ENCODE results near the gene HTRA3. TPM values are rescaled to one million over a fixed set of nuclear protein-coding genes. Genes with fewer than 3 reads are reported as not detected.

HTRA3 gene
- polyA plus RNA-seq, 4 donors: 8.8 to 52.8 (median 13.6) TPM

DNA sequence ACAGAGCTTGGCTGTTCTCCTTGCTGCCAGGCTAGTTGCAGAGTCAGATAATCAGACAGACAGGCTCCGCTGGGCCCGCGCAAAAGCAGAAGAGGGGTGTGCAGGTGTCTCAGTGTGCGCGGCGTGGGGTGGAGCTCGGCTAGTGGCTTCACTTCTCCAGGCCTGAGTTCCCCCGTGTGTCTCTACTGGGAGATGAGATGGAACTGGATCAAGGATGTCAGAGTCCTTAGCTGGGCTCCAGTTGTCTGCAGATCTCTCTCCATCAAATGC is 21.1 kb downstream of the HTRA3 start:
- no peak for DNase-seq (ENCODE audit: low read depth in 4 of 4, low spot score in 3 of 4)

DNA sequence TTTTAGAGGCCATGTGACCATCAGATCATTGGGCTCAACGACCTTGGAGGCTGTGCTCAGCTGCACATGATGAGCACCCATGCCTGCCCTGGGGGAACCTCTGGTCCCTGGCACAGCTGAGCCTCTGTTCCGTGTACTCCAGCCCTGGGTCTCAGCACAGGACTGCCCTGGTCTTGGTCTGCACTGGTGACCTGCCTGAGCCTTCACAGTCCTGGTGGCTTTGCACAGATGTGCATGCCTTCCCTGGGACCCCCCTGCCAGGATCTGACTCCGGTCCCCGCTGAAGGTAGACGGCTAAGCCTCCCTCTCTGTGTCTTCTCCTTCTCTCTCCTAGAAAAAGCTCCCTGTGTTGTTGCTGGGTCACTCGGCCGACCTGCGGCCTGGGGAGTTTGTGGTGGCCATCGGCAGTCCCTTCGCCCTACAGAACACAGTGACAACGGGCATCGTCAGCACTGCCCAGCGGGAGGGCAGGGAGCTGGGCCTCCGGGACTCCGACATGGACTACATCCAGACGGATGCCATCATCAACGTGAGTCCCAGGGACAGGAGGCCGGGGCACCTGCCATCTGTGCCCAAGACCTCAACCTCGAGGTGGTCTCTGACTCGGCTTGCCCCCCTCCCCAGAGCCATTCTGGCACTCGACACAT is 21.6 kb downstream of the HTRA3 start:
- DNase-seq (ENCODE audit: low read depth in 4 of 4, low spot score in 3 of 4): no peak

DNA sequence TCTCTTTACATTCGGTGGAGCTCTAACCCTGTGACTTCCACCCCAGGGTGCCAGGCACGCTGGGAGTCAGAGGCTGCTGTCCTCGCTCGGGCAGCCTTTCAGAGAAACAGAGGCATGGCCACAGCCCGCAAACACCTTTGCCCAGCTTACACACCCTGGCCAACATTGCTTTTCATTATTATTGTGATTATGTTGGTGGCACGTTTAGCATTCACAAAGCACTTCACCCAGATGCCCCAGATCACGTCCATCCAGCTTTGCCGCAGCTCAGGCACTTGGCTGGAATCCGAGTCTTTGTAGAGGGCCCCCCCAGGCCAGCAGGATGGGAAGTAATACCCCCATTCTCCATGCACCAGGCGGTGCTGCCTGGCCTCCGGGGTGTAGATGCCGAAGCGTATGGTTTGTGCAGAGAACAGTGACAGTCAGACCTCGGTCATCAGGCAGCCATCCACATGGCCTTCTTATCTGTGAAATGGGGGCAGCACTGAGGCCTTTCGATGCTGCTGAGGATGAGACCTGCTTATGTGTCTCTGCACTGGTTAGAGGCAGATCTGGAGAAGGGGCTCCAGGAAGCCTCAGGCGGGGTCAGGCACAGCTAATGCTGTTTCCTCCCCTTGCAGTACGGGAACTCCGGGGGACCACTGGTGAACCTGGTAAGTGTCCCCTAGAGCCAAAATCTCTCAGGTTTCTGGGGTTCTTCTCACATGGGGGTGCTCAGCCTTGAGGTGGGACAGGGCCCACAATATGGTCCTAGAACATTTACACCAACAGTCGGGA is 22.3 kb downstream of the HTRA3 start:
- DNase-seq (ENCODE audit: low read depth in 4 of 4, low spot score in 3 of 4): no peak

- no peak for DNase-seq (ENCODE audit: low read depth in 4 of 4, low spot score in 3 of 4)
Measured at GRCh38 chr4:8292478-8293107, 23.0 kb downstream of the HTRA3 start.

GRCh38 chr4:8293131-8293975 is 23.8 kb downstream of the HTRA3 start:
- no peak for DNase-seq (ENCODE audit: low read depth in 4 of 4, low spot score in 3 of 4)

DNA sequence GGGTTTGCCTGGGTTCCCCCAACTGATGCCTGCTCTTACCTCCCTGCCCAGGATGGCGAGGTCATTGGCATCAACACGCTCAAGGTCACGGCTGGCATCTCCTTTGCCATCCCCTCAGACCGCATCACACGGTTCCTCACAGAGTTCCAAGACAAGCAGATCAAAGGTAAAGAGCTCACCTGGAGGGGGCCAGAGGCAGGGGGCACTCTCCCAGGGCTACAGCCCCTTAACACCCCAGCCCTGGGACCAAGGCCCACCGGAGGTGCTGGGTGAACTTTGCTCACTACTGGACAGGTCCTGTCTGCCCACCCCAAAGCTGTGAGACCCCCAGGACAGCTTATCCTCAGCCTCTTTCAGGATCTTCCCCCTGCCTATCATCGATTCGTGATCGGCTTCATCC is 24.5 kb downstream of the HTRA3 start:
- no peak for DNase-seq (ENCODE audit: low read depth in 4 of 4, low spot score in 3 of 4)

GRCh38 chr4:8294775-8295174 is 25.2 kb downstream of the HTRA3 start:
- DNase-seq (ENCODE audit: low read depth in 4 of 4, low spot score in 3 of 4): no peak

DNA sequence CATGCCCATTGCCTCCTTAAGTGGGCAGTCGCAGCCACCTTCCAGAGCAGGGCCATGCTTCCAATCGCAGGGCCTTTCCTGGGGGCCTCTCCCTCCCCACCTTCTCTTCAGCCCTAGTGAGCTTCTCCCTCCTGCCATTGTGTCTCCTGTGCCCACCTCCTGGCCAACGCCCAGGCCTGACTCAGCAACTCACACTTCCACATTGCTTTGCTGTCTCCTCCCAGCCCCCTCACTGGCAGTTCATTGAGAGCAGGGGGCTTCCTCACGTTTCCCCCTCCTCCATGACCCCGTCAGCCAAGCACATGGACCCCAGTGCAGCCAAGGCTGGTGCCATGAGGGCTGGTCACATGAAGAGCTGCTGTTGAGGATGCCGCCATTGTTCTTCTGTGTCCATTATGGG is 25.9 kb downstream of the HTRA3 start:
- no peak for DNase-seq (ENCODE audit: low read depth in 4 of 4, low spot score in 3 of 4)

DNA sequence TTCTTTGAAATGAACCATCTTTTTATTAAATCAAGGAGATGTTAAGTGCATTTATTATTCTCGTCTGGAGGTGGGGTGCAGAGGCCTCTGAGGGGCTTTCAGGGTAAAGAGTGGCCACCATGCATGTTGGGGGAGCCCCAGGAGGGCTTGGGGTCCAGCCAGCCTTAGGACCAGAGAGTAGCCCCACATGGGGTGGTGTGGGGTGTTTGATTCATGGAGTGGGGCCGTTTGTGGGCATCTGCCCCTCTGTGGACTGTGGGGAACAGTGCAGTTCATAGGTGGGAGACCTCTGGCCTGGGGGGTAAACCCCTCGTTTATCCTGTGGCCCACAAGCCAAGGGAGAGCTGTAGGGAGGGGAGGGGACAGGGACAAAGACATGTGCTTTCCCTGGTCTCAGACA is 26.9 kb downstream of the HTRA3 start:
- no peak for DNase-seq (ENCODE audit: low read depth in 4 of 4, low spot score in 3 of 4)

DNA sequence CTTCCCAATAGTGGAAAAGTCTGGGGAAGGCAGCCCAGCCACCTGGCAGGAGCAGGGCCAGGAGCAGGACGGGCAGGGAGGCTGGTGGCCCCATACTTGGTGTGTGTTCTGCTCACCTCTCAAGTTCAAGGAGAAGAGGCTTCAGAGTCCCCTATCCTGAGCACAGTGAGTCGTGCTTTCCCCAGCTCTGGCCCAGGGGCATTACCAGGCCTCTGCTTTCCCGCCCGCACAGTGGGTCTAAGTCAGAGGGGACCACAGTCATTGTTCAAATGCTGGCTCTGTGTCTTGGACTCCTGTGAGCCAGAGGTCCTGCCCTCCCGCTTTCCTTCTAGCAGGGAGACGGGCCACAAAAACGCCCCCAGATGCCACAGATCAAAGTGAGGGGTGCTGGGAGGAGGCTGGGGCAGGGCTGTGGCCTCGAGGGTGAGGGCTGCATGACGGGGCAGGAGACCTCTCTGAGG is 27.6 kb downstream of the HTRA3 start:
- no peak for DNase-seq (ENCODE audit: low read depth in 4 of 4, low spot score in 3 of 4)

DNA sequence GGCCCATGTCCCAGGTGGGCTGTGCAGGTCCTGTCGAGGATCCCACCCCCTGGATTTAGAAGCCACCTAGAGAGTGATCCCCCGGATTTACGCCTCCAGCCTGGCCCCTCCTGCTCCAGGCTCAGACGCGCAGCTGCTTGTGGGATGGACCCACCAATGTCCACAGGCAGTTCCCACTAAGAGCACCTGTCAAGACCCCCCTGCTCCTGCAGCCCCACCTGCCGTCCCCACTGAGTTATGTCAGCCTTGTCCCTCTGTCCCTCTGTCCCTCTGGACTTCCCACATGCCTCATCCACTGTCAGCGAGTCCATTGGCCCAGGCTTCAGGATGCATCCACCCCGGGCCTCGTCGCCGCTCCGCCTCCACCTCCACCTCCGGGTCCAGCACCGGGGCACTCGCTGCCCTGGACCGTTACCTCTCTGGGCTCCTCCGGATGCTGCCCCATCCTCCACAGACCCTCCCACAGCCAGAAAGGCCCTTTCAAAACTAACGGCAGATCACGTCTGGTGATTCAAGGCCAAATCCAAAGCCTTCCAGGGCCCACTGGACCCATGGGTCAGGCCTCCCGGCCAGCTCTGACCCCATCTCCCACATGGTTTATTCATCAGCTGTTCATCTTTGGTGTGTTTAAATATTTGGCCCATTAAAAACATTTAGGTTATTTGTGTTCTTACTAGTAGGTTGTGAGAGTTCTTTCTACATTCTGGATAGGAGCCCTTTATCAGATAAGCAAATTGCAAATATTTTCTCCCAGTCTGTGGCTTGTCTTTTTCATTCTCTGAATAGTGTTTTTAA is 28.3 kb downstream of the HTRA3 start:
- no peak for DNase-seq (ENCODE audit: low read depth in 4 of 4, low spot score in 3 of 4)

- DNase-seq (ENCODE audit: low read depth in 4 of 4, low spot score in 3 of 4): no peak
Measured at GRCh38 chr4:8300832-8301231, 31.3 kb downstream of the HTRA3 start.

DNA sequence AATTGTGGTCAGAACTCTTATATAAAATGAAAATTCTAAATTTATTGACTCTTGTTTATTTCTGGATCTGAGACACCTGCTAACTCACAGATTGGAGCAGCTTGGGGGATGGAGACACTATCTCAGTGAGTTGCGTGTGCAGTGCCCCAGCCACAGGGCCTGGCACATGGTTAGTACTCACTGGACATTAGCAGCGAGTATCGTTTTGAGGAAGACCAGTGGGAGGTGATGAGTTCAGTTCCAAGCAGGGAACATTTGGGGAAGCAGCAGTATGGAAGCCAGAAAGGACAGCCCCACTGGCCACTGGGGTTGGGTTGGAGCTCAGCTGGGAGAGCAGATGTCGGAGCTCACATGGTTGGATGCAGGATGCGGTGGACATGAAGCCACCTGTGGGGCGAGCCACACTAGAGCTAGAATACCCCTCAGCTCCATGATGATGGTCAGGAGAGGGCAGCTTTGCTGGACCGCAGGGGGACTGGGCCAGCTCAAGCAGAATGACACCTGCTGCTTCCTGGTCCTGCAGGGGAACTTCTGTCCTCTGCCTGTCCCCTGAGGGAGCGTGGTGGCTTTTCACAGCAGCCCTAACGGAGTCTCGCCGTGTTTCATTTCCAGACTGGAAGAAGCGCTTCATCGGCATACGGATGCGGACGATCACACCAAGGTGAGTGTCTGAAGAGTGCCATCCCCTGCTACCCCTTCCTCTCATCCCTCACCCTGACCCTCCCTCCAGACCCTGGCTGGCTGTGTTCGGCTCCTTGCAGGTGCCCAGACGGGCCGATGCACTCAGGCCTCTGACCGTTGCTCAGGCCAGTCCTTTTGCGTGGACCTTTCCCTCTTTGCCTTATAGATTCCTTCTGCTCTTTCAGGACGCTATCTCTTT is 32.5 kb downstream of the HTRA3 start:
- no peak for DNase-seq (ENCODE audit: low read depth in 4 of 4, low spot score in 3 of 4)

- no peak for DNase-seq (ENCODE audit: low read depth in 4 of 4, low spot score in 3 of 4)
Measured at GRCh38 chr4:8303081-8303480, 33.5 kb downstream of the HTRA3 start.

DNA sequence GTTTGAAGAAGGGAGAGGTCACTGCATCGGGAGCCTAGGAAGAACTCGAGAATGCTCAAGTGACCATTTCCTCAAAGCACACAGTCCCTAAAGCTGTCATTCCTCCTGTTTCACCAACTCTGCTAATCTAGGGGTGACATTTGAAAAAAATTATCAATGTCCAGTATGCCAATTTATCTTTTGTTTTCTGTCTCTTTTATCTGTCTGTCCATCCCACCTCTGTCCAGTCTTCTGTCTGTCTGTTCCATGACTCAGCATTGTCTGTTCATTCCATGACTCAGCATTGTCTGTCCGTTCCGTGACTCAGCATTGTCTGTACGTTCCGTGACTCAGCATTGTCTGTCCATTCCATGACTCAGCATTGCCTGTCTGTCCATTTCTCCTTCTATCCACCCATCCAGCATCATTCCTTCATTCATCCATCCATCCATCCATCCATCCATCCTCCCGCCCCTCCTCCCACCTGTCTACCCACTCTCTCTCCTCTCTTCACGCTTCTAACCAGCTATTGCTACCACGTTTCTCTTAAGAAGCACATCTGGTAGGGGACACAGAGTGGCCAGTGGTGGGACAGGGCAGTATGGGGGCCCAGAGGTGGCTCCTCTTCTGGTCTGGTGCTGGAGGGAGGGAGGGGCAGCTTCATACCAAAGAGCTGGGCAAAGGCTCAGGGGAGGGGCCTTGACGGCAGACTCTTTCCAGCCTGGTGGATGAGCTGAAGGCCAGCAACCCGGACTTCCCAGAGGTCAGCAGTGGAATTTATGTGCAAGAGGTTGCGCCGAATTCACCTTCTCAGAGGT is 34.1 kb downstream of the HTRA3 start:
- no peak for DNase-seq (ENCODE audit: low read depth in 4 of 4, low spot score in 3 of 4)

- DNase-seq (ENCODE audit: low read depth in 4 of 4, low spot score in 3 of 4): no peak
Measured at GRCh38 chr4:8304827-8305695, 35.5 kb downstream of the HTRA3 start.

DNA sequence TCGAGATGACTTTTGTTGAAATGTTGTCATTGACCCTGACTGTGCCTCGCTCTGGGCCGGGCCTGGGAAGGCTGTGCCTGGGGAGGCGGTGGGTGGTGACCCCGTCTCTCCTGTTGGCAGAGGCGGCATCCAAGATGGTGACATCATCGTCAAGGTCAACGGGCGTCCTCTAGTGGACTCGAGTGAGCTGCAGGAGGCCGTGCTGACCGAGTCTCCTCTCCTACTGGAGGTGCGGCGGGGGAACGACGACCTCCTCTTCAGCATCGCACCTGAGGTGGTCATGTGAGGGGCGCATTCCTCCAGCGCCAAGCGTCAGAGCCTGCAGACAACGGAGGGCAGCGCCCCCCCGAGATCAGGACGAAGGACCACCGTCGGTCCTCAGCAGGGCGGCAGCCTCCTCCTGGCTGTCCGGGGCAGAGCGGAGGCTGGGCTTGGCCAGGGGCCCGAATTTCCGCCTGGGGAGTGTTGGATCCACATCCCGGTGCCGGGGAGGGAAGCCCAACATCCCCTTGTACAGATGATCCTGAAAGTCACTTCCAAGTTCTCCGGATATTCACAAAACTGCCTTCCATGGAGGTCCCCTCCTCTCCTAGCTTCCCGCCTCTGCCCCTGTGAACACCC is 36.4 kb downstream of the HTRA3 start:
- DNase-seq (ENCODE audit: low read depth in 4 of 4, low spot score in 3 of 4): no peak

All from left renal pelvis (tissue), 4 donors.